Suprapubic skin (tissue), 4 donors: Measurements from ENCODE around the gene ATP6V1E1.

Experiments used
- CTCF ChIP-seq, 2 donors: fragments of 200-600 bp in 1 of 2; fragments of 450-650 bp in 1 of 2; sonication (generic) in 1 of 2; IDR thresholded peaks; one replicate each; pipeline ENCODE4 v1.5.1; 2016 to 2019; ENCODE audit warnings: antibody characterized with exemption in 2 of 2, mild to moderate bottlenecking in 1 of 2, moderate library complexity in 1 of 2
- EP300 ChIP-seq: sonication (generic); formaldehyde crosslinking; IDR thresholded peaks from one replicate; pipeline ENCODE4 v1.6.1; 2017; ENCODE audit warnings: antibody characterized with exemption
- POLR2A ChIP-seq, 2 donors: fragments of 450-650 bp; IDR thresholded peaks; one replicate each; pipeline ENCODE4 v1.6.1; 2017; ENCODE audit warnings: antibody characterized with exemption in 2 of 2, mild to moderate bottlenecking in 2 of 2, moderate library complexity in 2 of 2
- POLR2AphosphoS5 ChIP-seq, 3 donors: sonication (generic); formaldehyde crosslinking; IDR thresholded peaks; one replicate each; pipeline ENCODE4 v1.6.1; 2017; ENCODE audit warnings: antibody characterized with exemption in 3 of 3

- TF ChIP-seq CTCF (IDR thresholded peaks at IDR 0.05) (no peak), POLR2A (IDR thresholded peaks at IDR 0.05) (no peak), POLR2AphosphoS5 (IDR thresholded peaks at IDR 0.05) (no peak), EP300 (no peak)
These were observed 12.7 kb upstream of the ATP6V1E1 start for GRCh38 chr22:17641269-17641668.
